A549 (cell line): ENCODE results near the gene PKM. TPM values are rescaled to one million over a fixed set of nuclear protein-coding genes. Genes with fewer than 3 reads are reported as not detected.

Experiments
- ATAC-seq, 2 experiments: fragments of 200-7000 bp in 1 of 2; fragments of >200 bp in 1 of 2; cut with Nextera tagmentation in 1 of 2; cut with Tn5 transposase in 1 of 2; 3 replicates each; pipeline versions ENCODE4 v1.8.0 to v1.9.1; 2018 to 2020; ENCODE audit warnings: mild to moderate bottlenecking in 1 of 2, moderate library complexity in 1 of 2
- CTCF ChIA-PET: fragments of 300-600 bp; sonication (Branson Sonifier 250); formaldehyde crosslinking; extraction: SDS; loops from one replicate; lab custom pipeline; 2021; ENCODE audit warnings: antibody characterized with exemption, inconsistent platforms; lab: Yijun Ruan, JAX
- POLR2A ChIA-PET: fragments of 350-600 bp; formaldehyde crosslinking; extraction: SDS; loops from one replicate; lab custom pipeline; 2021; ENCODE audit warnings: antibody characterized with exemption, inconsistent platforms; lab: Yijun Ruan, JAX
- DNase-seq, 2 experiments: peaks; one replicate each; pipeline versions ENCODE4 v3.0.0 to v3.0.0-alpha.2; 2011 to 2016; ENCODE audit warnings: low read depth in 1 of 2, low spot score in 1 of 2
- FAIRE-seq: peaks from 2 replicates; lab custom pipeline; 2011; peaks lifted over from hg19 to GRCh38; lab: Jason Lieb, UNC
- H3K27ac ChIP-seq, 2 experiments: fragments of >200 bp; sonication (Bioruptor Twin); formaldehyde crosslinking; 3 replicates each; pipeline ENCODE4 v1.5.1; 2016 to 2017
- H3K4me1 ChIP-seq: fragments of >200 bp; sonication (Bioruptor Twin); formaldehyde crosslinking; 3 replicates; pipeline ENCODE4 v1.6.1; 2016
- H3K4me2 ChIP-seq: fragments of >200 bp; sonication (Bioruptor Twin); formaldehyde crosslinking; 3 replicates; pipeline ENCODE4 v1.6.1; 2016
- H3K4me3 ChIP-seq: fragments of >200 bp; sonication (Bioruptor Twin); formaldehyde crosslinking; 3 replicates; pipeline ENCODE4 v1.5.1; 2016
- H3K9me3 ChIP-seq: fragments of >200 bp; sonication (Bioruptor Twin); formaldehyde crosslinking; 3 replicates; pipeline ENCODE4 v1.6.1; 2016
- BHLHE40 ChIP-seq: IDR thresholded peaks from 2 replicates; pipeline ENCODE4 v1.6.1; 2012; ENCODE audit warnings: low read depth, low read length, inconsistent platforms
- CBX2 ChIP-seq: fragments of 200-600 bp; sonication (generic); IDR thresholded peaks from 2 replicates; pipeline ENCODE4 v1.6.1; 2016; ENCODE audit warnings: low read depth, mild to moderate bottlenecking, borderline replicate concordance
- CHD2 ChIP-seq: fragments of 150-350 bp; IDR thresholded peaks from 2 replicates; pipeline ENCODE4 v1.6.1; 2014; ENCODE audit warnings: low read length; ENCODE audit not compliant: partially characterized antibody
- CHD4 ChIP-seq: fragments of 200-600 bp; sonication (generic); IDR thresholded peaks from 2 replicates; pipeline ENCODE4 v1.6.1; 2016; ENCODE audit warnings: antibody characterized with exemption, mild to moderate bottlenecking, borderline replicate concordance
- EHMT2 ChIP-seq: fragments of 200-600 bp; sonication (generic); IDR thresholded peaks from 2 replicates; pipeline ENCODE4 v1.6.1; 2016; ENCODE audit warnings: antibody characterized with exemption, low read depth, mild to moderate bottlenecking, moderate library complexity
- EP300 ChIP-seq, 2 experiments: fragments of >200 bp; sonication (Bioruptor Twin); formaldehyde crosslinking; IDR thresholded peaks; 2 replicates in 1 of 2; 3 replicates in 1 of 2; pipeline ENCODE4 v1.6.1; 2016 to 2017
- FOSB ChIP-seq: fragments of 250-450 bp; sonication (Bioruptor Pico); IDR thresholded peaks from 2 replicates; pipeline ENCODE4 v1.5.0; 2020; ENCODE audit warnings: mild to moderate bottlenecking, moderate library complexity
- FOSL2 ChIP-seq, 2 experiments: fragments of 450-650 bp in 1 of 2; fragments of >200 bp in 1 of 2; sonication (Bioruptor Twin) in 1 of 2; formaldehyde crosslinking; IDR thresholded peaks; 2 replicates each; pipeline versions ENCODE4 v1.5.0 to v1.6.1; 2016 to 2020; ENCODE audit warnings: mild to moderate bottlenecking in 1 of 2, moderate library complexity in 1 of 2
- FOXS1 ChIP-seq: fragments of 250-450 bp; sonication (Bioruptor Pico); IDR thresholded peaks from 2 replicates; pipeline ENCODE4 v1.5.0; 2020; ENCODE audit warnings: mild to moderate bottlenecking, moderate library complexity
- HDAC2 ChIP-seq: fragments of 200-600 bp; sonication (generic); IDR thresholded peaks from 2 replicates; pipeline ENCODE4 v1.6.1; 2016
- HEYL ChIP-seq: fragments of 250-450 bp; sonication (Bioruptor Pico); IDR thresholded peaks from 2 replicates; pipeline ENCODE4 v1.8.0; 2021; ENCODE audit warnings: mild to moderate bottlenecking, moderate library complexity
- HOXA7 ChIP-seq: fragments of 250-450 bp; sonication (Bioruptor Pico); IDR thresholded peaks from 2 replicates; pipeline ENCODE4 v1.5.0; 2020; ENCODE audit warnings: mild to moderate bottlenecking, moderate library complexity
- HOXB13 ChIP-seq: fragments of 250-450 bp; sonication (Bioruptor Pico); IDR thresholded peaks from 2 replicates; pipeline ENCODE4 v1.5.0; 2020; ENCODE audit warnings: low read depth, mild to moderate bottlenecking, moderate library complexity
- KDM1A ChIP-seq: fragments of 200-600 bp; sonication (generic); IDR thresholded peaks from 2 replicates; pipeline ENCODE4 v1.6.1; 2016; ENCODE audit warnings: low read depth, mild to moderate bottlenecking
- MAFK ChIP-seq: fragments of 450-650 bp; IDR thresholded peaks from 2 replicates; pipeline ENCODE4 v1.6.1; 2014; ENCODE audit not compliant: partially characterized antibody
- MAZ ChIP-seq: fragments of 150-350 bp; IDR thresholded peaks from 2 replicates; pipeline ENCODE4 v1.6.1; 2014; ENCODE audit warnings: antibody characterized with exemption, low read depth, low read length, borderline replicate concordance
- NPAS2 ChIP-seq: fragments of 250-450 bp; sonication (Bioruptor Pico); IDR thresholded peaks from 2 replicates; pipeline ENCODE4 v1.8.0; 2022; ENCODE audit warnings: mild to moderate bottlenecking, moderate library complexity, borderline replicate concordance
- PHF8 ChIP-seq: fragments of 200-600 bp; sonication (generic); IDR thresholded peaks from 2 replicates; pipeline ENCODE4 v1.6.1; 2016; ENCODE audit warnings: low read depth, mild to moderate bottlenecking, antibody characterized with exemption, moderate library complexity, borderline replicate concordance
- POLR2A ChIP-seq: IDR thresholded peaks from 2 replicates; pipeline ENCODE4 v1.6.1; 2012; ENCODE audit warnings: mild to moderate bottlenecking, low read length
- POLR2AphosphoS2 ChIP-seq: conservative IDR thresholded peaks from 2 replicates; pipeline ENCODE4 v1.6.1; 2012; ENCODE audit warnings: low read length, improper control_type of control experiment, inconsistent platforms
- RAD21 ChIP-seq, 2 experiments: fragments of >200 bp in 1 of 2; sonication (Bioruptor Twin) in 1 of 2; formaldehyde crosslinking in 1 of 2; IDR thresholded peaks in 1 of 2; conservative IDR thresholded peaks in 1 of 2; 2 replicates in 1 of 2; 3 replicates in 1 of 2; pipeline ENCODE4 v1.6.1; 2012 to 2018; ENCODE audit warnings: inconsistent platforms in 1 of 2
- RARB ChIP-seq: fragments of 250-450 bp; sonication (Bioruptor Pico); IDR thresholded peaks from 2 replicates; pipeline ENCODE4 v1.8.0; 2021; ENCODE audit warnings: mild to moderate bottlenecking, moderate library complexity
- RFX5 ChIP-seq: fragments of 450-650 bp; IDR thresholded peaks from 2 replicates; pipeline ENCODE4 v1.7.1; 2014; ENCODE audit warnings: antibody characterized with exemption, mild to moderate bottlenecking, moderate library complexity
- RNF2 ChIP-seq: fragments of 200-600 bp; sonication (generic); IDR thresholded peaks from 2 replicates; pipeline ENCODE4 v1.6.1; 2016; ENCODE audit warnings: low read depth, mild to moderate bottlenecking, antibody characterized with exemption, moderate library complexity, borderline replicate concordance
- TFCP2L1 ChIP-seq: fragments of 250-450 bp; sonication (Bioruptor Pico); IDR thresholded peaks from 2 replicates; pipeline ENCODE4 v1.5.0; 2021; ENCODE audit warnings: mild to moderate bottlenecking
- ZC3H11A ChIP-seq: fragments of 450-650 bp; IDR thresholded peaks from 2 replicates; pipeline ENCODE4 v1.6.1; 2014; ENCODE audit warnings: antibody characterized with exemption, mild to moderate bottlenecking
- ZFP36 ChIP-seq: fragments of 450-650 bp; IDR thresholded peaks from 2 replicates; pipeline ENCODE4 v1.6.1; 2014; ENCODE audit warnings: borderline replicate concordance; ENCODE audit not compliant: partially characterized antibody
- ZSCAN20 ChIP-seq: fragments of 250-450 bp; sonication (Bioruptor Pico); IDR thresholded peaks from 2 replicates; pipeline ENCODE4 v1.8.0; 2022; ENCODE audit warnings: mild to moderate bottlenecking, moderate library complexity
- WGBS: methylation state at CpG from one replicate; pipeline ENCODE4 v1.1.6; 2017; ENCODE audit errors: missing lambda C conversion rate; 5-methylcytosine and 5-hydroxymethylcytosine counted together
- polyA plus RNA-seq, 4 experiments: library from polyadenylated mRNA; depleted of rRNA in 3 of 4; stranded (reverse); fragments of >200 nt; fragmentation: RNase III in 1 of 4; extraction: RNeasy Plus Mini Kit Qiagen cat#74134 plus additional on column Dnase treatment in 1 of 4; gene quantifications; 2 replicates in 3 of 4; 3 replicates in 1 of 4; pipeline ENCODE4 v1.2.3, GENCODE V29; 2011 to 2017
- TF ChIP-seq, protein P1 (sequence below): IDR thresholded peaks from 2 replicates; pipeline ENCODE4 v1.6.1; 2012; ENCODE audit warnings: low read depth, borderline replicate concordance
- TF ChIP-seq, protein P2 (sequence below): IDR thresholded peaks from 2 replicates; pipeline ENCODE4 v1.6.1; 2012
- TF ChIP-seq, protein P3 (sequence below): fragments of >200 bp; sonication (Bioruptor Twin); formaldehyde crosslinking; IDR thresholded peaks from 3 replicates; pipeline ENCODE4 v1.6.1; 2016

Gene PKM
- polyA plus RNA-seq, 2 of the 4 experiments (the other 2 are of a cell fraction): 3,443 to 3,848 TPM

- DNase-seq (peak; percentile 83 to 84), ATAC-seq (peak; percentile 40 to 44), FAIRE-seq (peak; percentile 43)
- POLR2A ChIA-PET: interaction anchor here (0.7 to 3.9 kb wide), 11 partner anchors 9 to 479 kb away, joined by 3 to 40 read pairs (median 6); partner anchors contain the start of gene GRAMD2A
- no peaks in the 10 kb centered on the region for H3K9me3 ChIP-seq
- TF ChIP-seq CBX2: no peak
- TF ChIP-seq RAD21 (conservative IDR thresholded peaks at IDR 0.05 in 1 of 2, IDR thresholded peaks at IDR 0.05 in 1 of 2): 0 out of 5 replicates have a peak, but pooled peaks of 1 of the 2 experiments have one; percentile 1
- TF ChIP-seq FOSB (CRISPR knock-in tag): 0 out of 2 replicates have a peak, but pooled peaks have one; percentile 48
- TF ChIP-seq POLR2AphosphoS2: no peak
- TF ChIP-seq HOXA7 (CRISPR knock-in tag): peak; percentile 23; the same call in 1 of the 2 replicates
- TF ChIP-seq CHD2: no peak
- TF ChIP-seq, protein P1, sequence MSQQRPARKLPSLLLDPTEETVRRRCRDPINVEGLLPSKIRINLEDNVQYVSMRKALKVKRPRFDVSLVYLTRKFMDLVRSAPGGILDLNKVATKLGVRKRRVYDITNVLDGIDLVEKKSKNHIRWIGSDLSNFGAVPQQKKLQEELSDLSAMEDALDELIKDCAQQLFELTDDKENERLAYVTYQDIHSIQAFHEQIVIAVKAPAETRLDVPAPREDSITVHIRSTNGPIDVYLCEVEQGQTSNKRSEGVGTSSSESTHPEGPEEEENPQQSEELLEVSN: no peak
- peak; percentile 88 for TF ChIP-seq RFX5
- TF ChIP-seq ZSCAN20 (CRISPR knock-in tag): no peak
- TF ChIP-seq MAFK: peak; percentile 70
- TF ChIP-seq CHD4: no peak
- TF ChIP-seq, all 56 proteins: peak for 5
- H3K4me3 ChIP-seq: peak overlapping the region; percentile 91
- peak overlapping the region; percentile 80 for H3K4me2 ChIP-seq
- CTCF ChIA-PET: interaction anchor here (0.9 to 31.1 kb wide), 5 partner anchors 9 to 480 kb away, joined by 3 to 644 read pairs (median 10); partner anchors contain the start of gene GRAMD2A
- peak overlapping the region; percentile 95 to 97 for H3K27ac ChIP-seq
- under 1% methylated on average over 16 of the region's 16 CpGs for WGBS
- peaks cover 54% of the 10 kb centered on the region for H3K4me1 ChIP-seq
These were observed 966 bp upstream of the PKM start for GRCh38 chr15:72231833-72232478.

GRCh38 chr15:72230197-72231065 is 559 bp downstream of the PKM start:
- Histone ChIP-seq H3K9me3 (no peaks in the 10 kb centered on the region), H3K4me2 (peak overlapping the region; percentile 97), H3K4me1 (peaks cover 53% of the 10 kb centered on the region), H3K4me3 (peak overlapping the region; percentile 91), H3K27ac (peak overlapping the region; percentile 97)
- WGBS: 2% methylated on average over 32 of the region's 79 CpGs
- ATAC-seq: peak; percentile 26 to 50
- ChIA-PET POLR2A (interaction anchor here (0.6 to 3.9 kb wide), 12 partner anchors 9 to 443 kb away, joined by 3 to 40 read pairs (median 6); partner anchors contain the start of gene GRAMD2A), CTCF (interaction anchor here (1.0 to 31.1 kb wide), 7 partner anchors 8 to 430 kb away, joined by 3 to 644 read pairs (median 3); partner anchors contain the start of gene GRAMD2A)
- no peak for FAIRE-seq
- DNase-seq: peak; percentile 74 to 91
- TF ChIP-seq CHD2: no peak
- TF ChIP-seq, protein P1: no peak
- no peak for TF ChIP-seq POLR2AphosphoS2
- TF ChIP-seq MAZ: no peak
- TF ChIP-seq ZC3H11A: no peak
- TF ChIP-seq FOXS1 (CRISPR knock-in tag): no peak
- TF ChIP-seq POLR2A: peak; percentile 70
- TF ChIP-seq ZFP36: no peak
- no peak for TF ChIP-seq MAFK
- peak; percentile 91; the same call in 1 of the 2 replicates for TF ChIP-seq TFCP2L1
- no peak for TF ChIP-seq HDAC2
- TF ChIP-seq, protein P2, sequence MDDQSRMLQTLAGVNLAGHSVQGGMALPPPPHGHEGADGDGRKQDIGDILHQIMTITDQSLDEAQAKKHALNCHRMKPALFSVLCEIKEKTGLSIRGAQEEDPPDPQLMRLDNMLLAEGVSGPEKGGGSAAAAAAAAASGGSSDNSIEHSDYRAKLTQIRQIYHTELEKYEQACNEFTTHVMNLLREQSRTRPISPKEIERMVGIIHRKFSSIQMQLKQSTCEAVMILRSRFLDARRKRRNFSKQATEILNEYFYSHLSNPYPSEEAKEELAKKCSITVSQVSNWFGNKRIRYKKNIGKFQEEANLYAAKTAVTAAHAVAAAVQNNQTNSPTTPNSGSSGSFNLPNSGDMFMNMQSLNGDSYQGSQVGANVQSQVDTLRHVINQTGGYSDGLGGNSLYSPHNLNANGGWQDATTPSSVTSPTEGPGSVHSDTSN: peak; percentile 39; the same call in 1 of the 2 replicates
- no peak for TF ChIP-seq EHMT2
- no peak for TF ChIP-seq RNF2
- TF ChIP-seq, protein P3, sequence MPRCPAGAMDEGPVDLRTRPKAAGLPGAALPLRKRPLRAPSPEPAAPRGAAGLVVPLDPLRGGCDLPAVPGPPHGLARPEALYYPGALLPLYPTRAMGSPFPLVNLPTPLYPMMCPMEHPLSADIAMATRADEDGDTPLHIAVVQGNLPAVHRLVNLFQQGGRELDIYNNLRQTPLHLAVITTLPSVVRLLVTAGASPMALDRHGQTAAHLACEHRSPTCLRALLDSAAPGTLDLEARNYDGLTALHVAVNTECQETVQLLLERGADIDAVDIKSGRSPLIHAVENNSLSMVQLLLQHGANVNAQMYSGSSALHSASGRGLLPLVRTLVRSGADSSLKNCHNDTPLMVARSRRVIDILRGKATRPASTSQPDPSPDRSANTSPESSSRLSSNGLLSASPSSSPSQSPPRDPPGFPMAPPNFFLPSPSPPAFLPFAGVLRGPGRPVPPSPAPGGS: no peak
- no peak for TF ChIP-seq EP300 (IDR thresholded peaks at IDR 0.05)
- no peak for TF ChIP-seq BHLHE40
- no peak for TF ChIP-seq NPAS2 (CRISPR knock-in tag)
- no peak for TF ChIP-seq RARB (CRISPR knock-in tag)
- TF ChIP-seq FOSL2 (IDR thresholded peaks at IDR 0.05): no peak
- no peak; the same call in 1 of the 2 replicates for TF ChIP-seq FOSL2 (CRISPR knock-in tag; IDR thresholded peaks at IDR 0.05)
- no peak; the same call in 1 of the 2 replicates for TF ChIP-seq FOSB (CRISPR knock-in tag)
- TF ChIP-seq HEYL (CRISPR knock-in tag): no peak
- TF ChIP-seq PHF8: peak; percentile 87
- TF ChIP-seq HOXB13 (CRISPR knock-in tag): no peak
- TF ChIP-seq KDM1A: no peak
